ENCODE measurements around the gene RNGTT. TPM values are rescaled to one million over a fixed set of nuclear protein-coding genes. Genes with fewer than 3 reads are reported as not detected.

RNGTT gene
- total and polyA plus RNA-seq, 2 experiments from 2014 or later: 9.2 to 21.5 TPM

- TF ChIP-seq EZH2phosphoT487 (IDR thresholded peaks at IDR 0.05; ENCODE audit: insufficient read depth, low read depth) (no peak), EZH2 (IDR thresholded peaks at IDR 0.05; ENCODE audit: insufficient read depth, poor library complexity, severe bottlenecking) (no peak)
- Histone ChIP-seq H3K79me2 (ENCODE audit: insufficient read depth) (peaks cover 6% of the 10 kb centered on the region; the same call in 1 of the 2 replicates), H3K4me1 (ENCODE audit: insufficient read depth) (peaks cover 31% of the 10 kb centered on the region), H2AFZ (no peak overlapping the region; the same call in 1 of the 2 replicates), H3K9me3 (ENCODE audit: low read depth) (no peaks in the 10 kb centered on the region), H3K4me2 (ENCODE audit: unreplicated experiment) (peak overlapping the region; percentile 49), H3K36me3 (ENCODE audit: low read depth) (no peaks in the 10 kb centered on the region), H3K9me2 (ENCODE audit: insufficient read depth) (no peaks in the 10 kb centered on the region), H3K27me3 (replicated peaks; ENCODE audit: insufficient read depth) (no peaks in the 10 kb centered on the region), H4K20me1 (ENCODE audit: insufficient read depth) (no peaks in the 10 kb centered on the region), H3F3A (ENCODE audit: insufficient read depth) (peaks cover 14% of the 10 kb centered on the region; the same call in 1 of the 2 replicates), H3K27ac (peak overlapping the region; percentile 33), H3K4me3 (peak overlapping the region; percentile 2; the same call in 1 of the 2 replicates), H3K9ac (0 out of 2 replicates have a peak overlapping the region, but pooled peaks have one; percentile 3)
- in situ Hi-C loops (cut with MboI): loop anchor here (25.0 kb wide), 1 partner anchor 931 kb away; no protein-coding TSS in a partner anchor
- DNase-seq: peak; percentile 76
- 49 to 54% methylated on average over 2 of the region's 2 CpGs for WGBS, 2 experiments (ENCODE audit: low coverage in 1 of 2, low lambda C conversion rate in 2 of 2, missing lambda C conversion rate in 2 of 2)
Measured at GRCh38 chr6:88867841-88868731, 95.3 kb downstream of the RNGTT start.

GRCh38 chr6:88866856-88867255 is 96.6 kb downstream of the RNGTT start:
- no peak overlapping the region for H3K4me3 ChIP-seq
- DNase-seq: peak; percentile 41

GRCh38 chr6:88865275-88865674 is 98.1 kb downstream of the RNGTT start:
- no peak overlapping the region for H3K9ac ChIP-seq
- 96 to 98% methylated on average over 2 of the region's 2 CpGs for WGBS, 2 experiments (ENCODE audit: low coverage in 1 of 2, low lambda C conversion rate in 2 of 2, missing lambda C conversion rate in 2 of 2)
- peaks cover 31% of the 10 kb centered on the region for H3K4me1 ChIP-seq (ENCODE audit: insufficient read depth)
- H3F3A ChIP-seq (ENCODE audit: insufficient read depth): peaks cover 14% of the 10 kb centered on the region; the same call in 1 of the 2 replicates
- in situ Hi-C loops (cut with MboI): loop anchor here (25.0 kb wide), 1 partner anchor 928 kb away; no protein-coding TSS in a partner anchor
- no peak overlapping the region for H3K4me2 ChIP-seq (ENCODE audit: unreplicated experiment)
- H3K79me2 ChIP-seq (ENCODE audit: insufficient read depth): peaks cover 2% of the 10 kb centered on the region; the same call in 1 of the 2 replicates
- H3K36me3 ChIP-seq (ENCODE audit: low read depth): no peaks in the 10 kb centered on the region
- H3K27ac ChIP-seq: no peak overlapping the region
- DNase-seq: no peak
- no peaks in the 10 kb centered on the region for H4K20me1 ChIP-seq (ENCODE audit: insufficient read depth)
- no peak overlapping the region for H3K4me3 ChIP-seq
- no peak overlapping the region for H2AFZ ChIP-seq
- no peaks in the 10 kb centered on the region for H3K27me3 ChIP-seq (replicated peaks; ENCODE audit: insufficient read depth)
- no peak for TF ChIP-seq EZH2 (IDR thresholded peaks at IDR 0.05; ENCODE audit: insufficient read depth, poor library complexity, severe bottlenecking)
- TF ChIP-seq EZH2phosphoT487 (IDR thresholded peaks at IDR 0.05; ENCODE audit: insufficient read depth, low read depth): no peak
- no peaks in the 10 kb centered on the region for H3K9me3 ChIP-seq (ENCODE audit: low read depth)
- H3K9me2 ChIP-seq (ENCODE audit: insufficient read depth): no peaks in the 10 kb centered on the region

More at GRCh38 chr6:88866856-88867255, 96.6 kb downstream of the RNGTT start:
- Histone ChIP-seq H3K9me3 (ENCODE audit: low read depth) (no peaks in the 10 kb centered on the region), H3K4me1 (ENCODE audit: insufficient read depth) (peaks cover 31% of the 10 kb centered on the region), H3F3A (ENCODE audit: insufficient read depth) (peaks cover 14% of the 10 kb centered on the region; the same call in 1 of the 2 replicates), H3K9ac (no peak overlapping the region), H2AFZ (no peak overlapping the region), H3K4me2 (ENCODE audit: unreplicated experiment) (no peak overlapping the region), H3K79me2 (ENCODE audit: insufficient read depth) (peaks cover 6% of the 10 kb centered on the region; the same call in 1 of the 2 replicates), H3K9me2 (ENCODE audit: insufficient read depth) (no peaks in the 10 kb centered on the region), H4K20me1 (ENCODE audit: insufficient read depth) (no peaks in the 10 kb centered on the region), H3K27me3 (replicated peaks; ENCODE audit: insufficient read depth) (no peaks in the 10 kb centered on the region), H3K27ac (no peak overlapping the region), H3K36me3 (ENCODE audit: low read depth) (no peaks in the 10 kb centered on the region)
- no peak for TF ChIP-seq EZH2 (IDR thresholded peaks at IDR 0.05; ENCODE audit: insufficient read depth, poor library complexity, severe bottlenecking)
- no peak for TF ChIP-seq EZH2phosphoT487 (IDR thresholded peaks at IDR 0.05; ENCODE audit: insufficient read depth, low read depth)
- in situ Hi-C loops (cut with MboI): loop anchor here (25.0 kb wide), 1 partner anchor 930 kb away; no protein-coding TSS in a partner anchor
- WGBS, 2 experiments (ENCODE audit: low coverage in 1 of 2, low lambda C conversion rate in 2 of 2, missing lambda C conversion rate in 2 of 2): 97 to 100% methylated on average over 2 of the region's 2 CpGs

DNA sequence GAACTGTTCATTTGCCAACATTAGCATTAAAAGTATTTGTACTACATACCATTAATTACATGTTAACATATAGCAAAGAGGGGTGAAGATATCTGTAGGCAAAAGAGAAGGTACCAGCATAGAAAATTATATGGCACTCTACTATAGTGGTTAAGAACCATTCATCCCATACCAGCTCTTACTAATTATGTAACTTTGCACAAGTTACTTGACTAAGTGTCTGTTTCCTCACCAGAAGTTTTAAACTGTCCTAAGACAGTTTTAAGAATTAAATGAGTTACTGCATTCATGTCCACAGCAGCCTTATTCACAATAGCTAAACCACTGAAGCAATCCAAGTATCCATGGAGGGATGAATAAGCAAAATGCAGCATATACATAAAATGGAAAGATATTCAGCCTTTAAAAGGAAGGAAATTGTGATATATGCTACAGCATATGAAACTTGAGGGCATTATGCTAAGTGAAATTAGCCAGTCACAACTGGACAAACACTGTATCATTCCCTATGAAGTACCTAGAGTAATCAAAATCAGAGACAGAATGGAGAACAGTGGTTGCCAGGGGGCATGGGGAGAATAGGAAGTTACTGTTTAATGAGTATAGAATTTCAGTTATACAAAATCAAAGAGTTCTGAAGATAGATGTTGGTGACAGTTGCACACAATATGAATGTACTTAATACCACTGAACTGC is 98.9 kb downstream of the RNGTT start:
- Histone ChIP-seq H3K27ac (no peak overlapping the region), H3K9me3 (ENCODE audit: low read depth) (no peaks in the 10 kb centered on the region), H3K9ac (no peak overlapping the region), H3K4me3 (no peak overlapping the region), H4K20me1 (ENCODE audit: insufficient read depth) (no peaks in the 10 kb centered on the region), H2AFZ (no peak overlapping the region), H3F3A (ENCODE audit: insufficient read depth) (peaks cover 12% of the 10 kb centered on the region; the same call in 1 of the 2 replicates), H3K79me2 (ENCODE audit: insufficient read depth) (no peaks in the 10 kb centered on the region), H3K4me2 (ENCODE audit: unreplicated experiment) (no peak overlapping the region), H3K9me2 (ENCODE audit: insufficient read depth) (no peaks in the 10 kb centered on the region), H3K36me3 (ENCODE audit: low read depth) (no peaks in the 10 kb centered on the region), H3K4me1 (ENCODE audit: insufficient read depth) (peaks cover 25% of the 10 kb centered on the region), H3K27me3 (replicated peaks; ENCODE audit: insufficient read depth) (no peaks in the 10 kb centered on the region)
- no peak for DNase-seq
- in situ Hi-C loops (cut with MboI): loop anchor here (25.0 kb wide), 1 partner anchor 927 kb away; no protein-coding TSS in a partner anchor
- TF ChIP-seq EZH2phosphoT487 (IDR thresholded peaks at IDR 0.05; ENCODE audit: insufficient read depth, low read depth): no peak
- no peak for TF ChIP-seq EZH2 (IDR thresholded peaks at IDR 0.05; ENCODE audit: insufficient read depth, poor library complexity, severe bottlenecking)
